AG04449 (cell line): Measurements from ENCODE around the gene SEMA3F.

ENCODE experiments used
- CTCF ChIA-PET: fragments of 350-600 bp; formaldehyde crosslinking; extraction: SDS; loops from one replicate; lab custom pipeline; 2021; ENCODE audit warnings: antibody characterized with exemption; lab: Yijun Ruan, JAX
- POLR2A ChIA-PET: fragments of 400-600, 350-600 bp; formaldehyde crosslinking; extraction: SDS; loops from one replicate; lab custom pipeline; 2020; ENCODE audit warnings: antibody characterized with exemption, inconsistent platforms; lab: Yijun Ruan, JAX
- DNase-seq: peaks from one replicate; pipeline ENCODE4 v3.0.0-alpha.2; 2010; ENCODE audit warnings: low read depth, low spot score
- H3K4me3 ChIP-seq: 2 replicates; pipeline ENCODE4 v1.5.1; 2011; ENCODE audit warnings: low read depth, mild to moderate bottlenecking, control low read depth, low read length
- TF ChIP-seq, protein P1 (sequence below): IDR thresholded peaks from one replicate; pipeline ENCODE4 v1.5.1; 2011; ENCODE audit warnings: mild to moderate bottlenecking, moderate library complexity, low read length, control low read depth, inconsistent platforms; ENCODE audit not compliant: insufficient read depth; ENCODE audit errors: missing control alignments

SEMA3F gene

DNA sequence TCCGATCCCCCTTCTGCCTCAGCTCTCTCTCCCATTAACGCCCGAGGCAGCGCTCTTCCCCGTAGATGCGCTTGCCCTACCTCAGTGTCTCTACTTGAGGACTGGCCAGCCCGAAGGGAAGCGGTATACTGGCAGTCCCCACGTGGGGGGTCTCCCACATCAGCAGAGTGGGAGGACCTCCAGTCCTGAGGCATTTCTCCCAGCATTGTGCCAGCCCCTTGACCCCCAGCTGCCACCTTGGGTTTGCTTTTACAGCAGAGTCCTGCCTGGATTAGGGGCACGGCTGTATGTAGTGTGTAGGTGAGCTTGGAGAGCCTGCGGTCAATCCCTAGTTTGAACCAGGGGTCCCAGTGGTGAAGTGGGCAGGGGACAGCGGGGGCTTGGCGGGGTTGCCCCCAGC lies 767 bp downstream of the SEMA3F start:
- TF ChIP-seq, protein P1, sequence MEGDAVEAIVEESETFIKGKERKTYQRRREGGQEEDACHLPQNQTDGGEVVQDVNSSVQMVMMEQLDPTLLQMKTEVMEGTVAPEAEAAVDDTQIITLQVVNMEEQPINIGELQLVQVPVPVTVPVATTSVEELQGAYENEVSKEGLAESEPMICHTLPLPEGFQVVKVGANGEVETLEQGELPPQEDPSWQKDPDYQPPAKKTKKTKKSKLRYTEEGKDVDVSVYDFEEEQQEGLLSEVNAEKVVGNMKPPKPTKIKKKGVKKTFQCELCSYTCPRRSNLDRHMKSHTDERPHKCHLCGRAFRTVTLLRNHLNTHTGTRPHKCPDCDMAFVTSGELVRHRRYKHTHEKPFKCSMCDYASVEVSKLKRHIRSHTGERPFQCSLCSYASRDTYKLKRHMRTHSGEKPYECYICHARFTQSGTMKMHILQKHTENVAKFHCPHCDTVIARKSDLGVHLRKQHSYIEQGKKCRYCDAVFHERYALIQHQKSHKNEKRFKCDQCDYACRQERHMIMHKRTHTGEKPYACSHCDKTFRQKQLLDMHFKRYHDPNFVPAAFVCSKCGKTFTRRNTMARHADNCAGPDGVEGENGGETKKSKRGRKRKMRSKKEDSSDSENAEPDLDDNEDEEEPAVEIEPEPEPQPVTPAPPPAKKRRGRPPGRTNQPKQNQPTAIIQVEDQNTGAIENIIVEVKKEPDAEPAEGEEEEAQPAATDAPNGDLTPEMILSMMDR, result no peak
- H3K4me3 ChIP-seq, result peak overlapping the region; percentile 53
- DNase-seq, result no peak
- ChIA-PET CTCF (interaction anchor here (0.8 to 1.5 kb wide), 5 partner anchors 9 to 70 kb away, joined by 3 to 6 read pairs (median 4); no protein-coding TSS in a partner anchor), POLR2A (interaction anchor here (1.4 kb wide), 1 partner anchor 9 kb away, joined by 6 read pairs; no protein-coding TSS in a partner anchor)

DNA sequence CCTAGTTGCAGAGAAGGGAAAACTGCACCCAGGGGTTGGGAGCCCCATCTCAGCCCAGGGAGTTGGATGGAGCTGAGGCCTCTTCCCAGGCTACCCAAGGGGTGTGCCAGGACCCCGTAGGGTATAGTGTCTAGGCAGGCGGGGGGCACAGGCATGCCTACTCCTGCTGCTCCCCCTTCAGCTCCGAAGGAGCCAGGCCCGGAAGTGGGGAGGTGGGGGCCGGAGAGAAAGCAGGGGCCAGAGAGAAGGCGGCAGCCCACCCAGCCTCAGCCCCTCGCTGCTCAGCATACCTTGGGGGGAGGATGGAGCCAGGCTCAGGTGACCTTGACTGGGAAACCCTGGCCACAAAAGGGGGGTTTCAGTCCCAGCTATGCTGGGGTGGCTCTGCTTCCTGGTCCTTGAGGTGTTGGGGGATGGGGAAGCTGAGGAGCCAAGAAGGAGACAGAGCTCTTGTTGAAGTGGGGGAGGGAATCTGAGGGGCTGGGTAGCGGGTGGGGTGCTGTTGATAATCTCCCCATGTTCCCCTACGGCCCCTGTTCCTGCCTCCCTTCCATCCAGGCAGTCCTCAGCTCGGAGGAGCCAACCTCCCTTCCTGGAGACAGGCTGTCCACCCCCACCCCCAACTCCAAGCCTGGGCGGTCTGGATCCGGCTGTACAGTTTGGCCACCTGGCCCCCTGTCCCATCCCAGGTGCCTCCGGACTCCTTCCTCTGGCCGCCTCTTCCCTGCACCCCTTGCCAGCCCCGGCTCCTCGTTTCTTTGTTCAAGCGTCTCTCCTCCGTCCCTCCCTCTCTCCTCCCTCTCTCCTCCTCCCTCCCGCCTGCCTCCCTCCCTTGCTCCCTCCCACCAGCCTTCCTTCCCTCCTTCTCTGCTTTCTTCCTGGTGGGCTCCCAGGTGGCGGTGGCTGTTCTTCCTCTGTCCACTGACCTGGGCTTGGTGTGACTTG lies 1.7 kb downstream of the SEMA3F start:
- ChIA-PET CTCF (interaction anchor here (0.7 to 1.5 kb wide), 8 partner anchors 8 to 70 kb away, joined by 3 to 6 read pairs (median 4); no protein-coding TSS in a partner anchor), POLR2A (interaction anchor here (0.5 to 1.4 kb wide), 3 partner anchors 8 to 354 kb away, joined by 3 to 6 read pairs (median 3); partner anchors contain the start of gene INKA1)
- H3K4me3 ChIP-seq, result peak overlapping the region; percentile 52
- DNase-seq, result no peak
- TF ChIP-seq, protein P1, result no peak

DNA sequence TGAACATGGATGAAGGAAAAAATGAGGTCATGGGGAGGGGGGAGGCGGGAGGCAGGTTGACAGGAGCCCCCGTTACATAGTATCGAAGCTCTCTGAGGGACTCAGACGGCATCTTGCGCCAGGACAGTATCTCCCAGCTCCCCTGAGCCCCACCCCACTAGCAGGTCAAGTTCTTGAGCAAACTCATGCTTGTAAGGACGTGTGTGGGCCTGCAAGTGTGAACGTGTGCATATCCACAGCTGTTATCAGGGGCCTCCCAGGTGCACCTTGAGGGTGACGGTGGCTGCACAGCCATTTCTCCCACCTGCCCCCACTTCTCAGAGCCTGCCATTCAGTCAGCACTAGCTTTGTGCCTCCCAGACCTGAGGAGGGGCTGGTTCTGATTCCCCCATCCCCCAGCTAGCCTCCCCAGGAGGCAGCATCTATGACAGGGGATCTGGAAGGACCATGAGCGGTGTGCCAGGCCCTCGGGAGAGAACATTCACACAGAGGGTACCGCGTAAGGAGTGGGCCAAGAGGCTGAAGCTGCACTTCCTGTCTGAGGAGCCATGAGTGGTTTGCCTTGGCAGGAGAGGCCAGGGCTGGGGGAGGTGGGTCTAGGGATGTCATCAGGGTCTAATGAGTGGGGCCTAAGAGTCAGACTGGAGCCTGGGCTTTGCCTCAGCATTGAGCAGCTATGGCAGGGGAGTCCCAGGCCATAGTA lies 2.9 kb downstream of the SEMA3F start:
- TF ChIP-seq, protein P1, result no peak
- POLR2A ChIA-PET, result no interaction called here
- no peak for DNase-seq
- H3K4me3 ChIP-seq, result no peak overlapping the region
- CTCF ChIA-PET, result interaction anchor here (0.8 to 1.6 kb wide), 3 partner anchors 10 to 36 kb away, joined by 3 to 5 read pairs (median 4); no protein-coding TSS in a partner anchor

DNA sequence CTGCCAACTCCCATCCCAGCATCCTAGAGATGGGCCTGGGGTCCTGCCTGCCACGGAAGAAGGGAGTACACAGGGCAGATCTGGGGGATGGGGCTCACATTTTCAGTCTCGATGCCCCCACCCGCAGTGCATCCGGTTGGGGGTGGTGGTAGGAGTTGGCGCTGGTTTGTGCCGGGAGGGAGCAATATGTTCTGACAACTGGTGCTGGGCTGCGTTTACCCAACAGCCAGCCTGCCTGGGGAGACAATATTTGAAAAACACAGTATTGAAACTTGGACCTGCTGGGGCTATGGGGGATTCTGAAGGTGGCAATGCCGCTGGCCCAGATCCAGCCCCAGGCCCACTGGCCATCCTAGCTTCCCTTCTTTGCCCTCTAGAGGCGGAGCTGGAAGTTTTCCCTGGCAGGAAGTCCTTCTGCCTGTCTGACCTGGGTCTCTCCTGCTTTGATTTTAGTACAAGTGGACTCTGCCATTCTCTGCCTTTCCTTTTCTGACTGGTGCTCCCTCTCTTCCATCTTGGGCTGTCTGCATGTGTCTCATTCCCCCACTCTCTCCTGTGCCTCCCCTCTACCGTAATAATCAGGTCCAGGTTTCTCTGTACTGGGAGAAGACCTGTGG lies 3.5 kb downstream of the SEMA3F start:
- DNase-seq, result no peak
- POLR2A ChIA-PET, result no interaction called here
- TF ChIP-seq, protein P1, result no peak
- H3K4me3 ChIP-seq, result no peak overlapping the region
- CTCF ChIA-PET, result interaction anchor here (0.8 to 1.6 kb wide), 3 partner anchors 11 to 36 kb away, joined by 3 to 5 read pairs (median 4); no protein-coding TSS in a partner anchor

DNA sequence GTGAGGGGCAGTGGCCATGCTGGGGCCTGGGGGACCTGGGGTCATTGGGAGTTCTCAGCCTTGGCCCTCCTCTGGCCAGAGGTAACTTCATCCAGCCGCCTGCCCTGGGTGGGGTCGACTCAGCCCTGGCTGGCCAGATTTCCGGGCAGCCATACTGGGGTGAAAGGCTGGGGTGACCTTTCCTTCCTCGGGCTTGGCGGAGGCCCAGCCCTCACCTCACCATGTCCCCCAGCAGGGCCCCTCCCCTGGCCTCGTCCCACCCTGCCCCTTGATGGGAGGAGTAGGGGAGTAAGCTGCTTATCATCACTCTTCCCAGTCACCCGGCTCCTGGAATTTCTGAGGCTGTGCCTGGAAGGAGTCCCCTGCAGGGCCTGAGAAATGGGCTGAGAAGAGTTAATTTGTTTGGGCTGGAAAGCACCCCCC lies 5.4 kb downstream of the SEMA3F start:
- POLR2A ChIA-PET, result no interaction called here
- CTCF ChIA-PET, result no interaction called here
- H3K4me3 ChIP-seq, result no peak overlapping the region
- no peak for DNase-seq
- TF ChIP-seq, protein P1, result no peak
